Karpas-422 (cell line): ENCODE measurements around the gene SLC16A10. TPM values are rescaled to one million over a fixed set of nuclear protein-coding genes. Genes with fewer than 3 reads are reported as not detected.
"Not testable (repeated sequence)": the region's sequence is repeated elsewhere in the genome, so short reads cannot be mapped to it uniquely, and the experiment has no call there.

ENCODE experiments used
- DNase-seq: peaks from one replicate; pipeline ENCODE4 v3.0.0-alpha.2; 2015
- H2AFZ ChIP-seq: fragments of 200-600 bp; sonication (generic); 2 replicates; pipeline ENCODE4 v1.6.1; 2014; ENCODE audit warnings: antibody characterized with exemption, low read length, mixed read lengths
- H3K27ac ChIP-seq: fragments of 200-600 bp; sonication (generic); 2 replicates; pipeline ENCODE4 v1.5.1; 2014; ENCODE audit warnings: mild to moderate bottlenecking, low read length, moderate library complexity
- H3K27me3 ChIP-seq: fragments of 200-600 bp; sonication (generic); 2 replicates; pipeline ENCODE4 v1.6.1; 2014; ENCODE audit warnings: low read length, mixed read lengths
- H3K36me3 ChIP-seq: fragments of 200-600 bp; sonication (generic); 2 replicates; pipeline ENCODE4 v1.6.1; 2014; ENCODE audit warnings: low read length, mixed read lengths; ENCODE audit not compliant: insufficient read depth
- H3K4me1 ChIP-seq: fragments of 200-600 bp; sonication (generic); 2 replicates; pipeline ENCODE4 v1.6.1; 2014; ENCODE audit warnings: mild to moderate bottlenecking, low read length, mixed read lengths
- H3K4me2 ChIP-seq: fragments of 200-600 bp; sonication (generic); 2 replicates; pipeline ENCODE4 v1.6.1; 2014; ENCODE audit warnings: low read length, low read depth, mild to moderate bottlenecking; ENCODE audit not compliant: poor library complexity, severe bottlenecking
- H3K4me3 ChIP-seq: fragments of 200-600 bp; sonication (generic); 2 replicates; pipeline ENCODE4 v1.5.1; 2014; ENCODE audit warnings: mild to moderate bottlenecking, antibody characterized with exemption, low read length, mixed read lengths
- H3K79me2 ChIP-seq: fragments of 200-600 bp; sonication (generic); 2 replicates; pipeline ENCODE4 v1.6.1; 2014; ENCODE audit warnings: mild to moderate bottlenecking, low read length, mixed read lengths
- H3K9ac ChIP-seq: fragments of 200-600 bp; sonication (generic); 2 replicates; pipeline ENCODE4 v1.6.0; 2014; ENCODE audit warnings: low read length
- H3K9me2 ChIP-seq: fragments of 200-600 bp; sonication (generic), shearing (Covaris generic); replicated peaks from 2 replicates; pipeline ENCODE4 v1.6.0; 2014; ENCODE audit warnings: mild to moderate bottlenecking, low read length, moderate library complexity; ENCODE audit not compliant: insufficient read depth
- H3K9me3 ChIP-seq: fragments of 300-700, 200-600 bp; sonication (generic); 2 replicates; pipeline ENCODE4 v1.6.1; 2014; ENCODE audit warnings: low read length, mixed read lengths
- H4K20me1 ChIP-seq: fragments of 200-600 bp; sonication (generic); 2 replicates; pipeline ENCODE4 v1.6.1; 2014; ENCODE audit warnings: mild to moderate bottlenecking, antibody characterized with exemption, low read length, low read depth; ENCODE audit not compliant: insufficient read depth
- total RNA-seq: library from RNA; depleted of rRNA; stranded (reverse); fragments of >200 nt; shearing (Covaris generic); gene quantifications from 2 replicates; pipeline ENCODE4 v1.2.3, GENCODE V29; 2014; ENCODE audit warnings: low replicate concordance

The SLC16A10 gene
- total RNA-seq, 1 experiment from 2014 or later = 0.37 TPM

DNA sequence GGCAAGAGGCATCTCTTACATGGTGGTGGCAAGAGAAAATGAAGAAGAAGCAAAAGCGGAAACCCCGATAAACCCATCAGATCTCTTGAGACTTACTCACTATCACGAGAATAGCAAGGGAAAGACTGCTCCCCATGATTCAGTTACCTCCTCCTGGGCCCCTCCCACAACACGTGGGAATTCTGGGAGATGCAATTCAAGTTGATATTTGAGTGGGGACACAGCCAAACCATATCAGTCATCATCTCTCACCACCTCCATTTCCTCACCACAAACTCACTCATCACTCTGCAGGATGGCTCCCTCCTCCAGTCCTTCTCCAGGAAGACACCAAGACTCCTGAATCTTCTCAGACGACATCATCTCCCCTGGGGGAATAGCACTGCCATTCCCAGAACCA, 25.8 kb upstream of the SLC16A10 start:
- no peaks in the 10 kb centered on the region for H3K9me3 ChIP-seq
- no peaks in the 10 kb centered on the region for H3K4me1 ChIP-seq
- H3K4me3 ChIP-seq = no peak overlapping the region
- H2AFZ ChIP-seq = no peak overlapping the region
- no peak for DNase-seq
- H3K79me2 ChIP-seq = no peaks in the 10 kb centered on the region
- no peak overlapping the region for H3K9ac ChIP-seq
- no peak overlapping the region for H3K4me2 ChIP-seq
- H3K27ac ChIP-seq = no peak overlapping the region
- H3K9me2 ChIP-seq = no peaks in the 10 kb centered on the region
- H3K36me3 ChIP-seq = no peaks in the 10 kb centered on the region
- H4K20me1 ChIP-seq = no peaks in the 10 kb centered on the region
- no peaks in the 10 kb centered on the region for H3K27me3 ChIP-seq

DNA sequence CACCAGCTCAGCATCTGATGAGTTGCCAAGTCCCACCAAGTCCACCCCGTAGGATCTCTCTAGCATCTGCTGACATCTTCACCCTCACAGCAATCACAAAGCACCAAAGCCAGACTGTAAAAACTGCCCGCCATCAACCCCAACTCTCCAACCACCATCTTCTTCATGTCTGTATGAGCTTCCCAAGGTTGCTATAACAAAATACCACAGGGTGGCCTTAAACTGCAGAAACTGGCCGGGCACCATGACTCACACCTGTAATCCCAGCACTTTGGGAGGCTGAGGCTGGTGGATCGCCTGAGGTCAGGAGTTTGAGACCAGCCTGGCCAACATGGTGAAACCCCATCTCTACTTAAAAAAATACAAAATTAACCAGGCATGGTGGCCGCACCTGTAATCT, 25.3 kb upstream of the SLC16A10 start:
- H3K4me1 ChIP-seq, H3K9me3 ChIP-seq, H3K9me2 ChIP-seq, H2AFZ ChIP-seq, H3K36me3 ChIP-seq, H3K4me2 ChIP-seq, H3K9ac ChIP-seq, DNase-seq, H4K20me1 ChIP-seq, H3K4me3 ChIP-seq, H3K27me3 ChIP-seq, H3K27ac ChIP-seq, H3K79me2 ChIP-seq: not testable (repeated sequence)

DNA sequence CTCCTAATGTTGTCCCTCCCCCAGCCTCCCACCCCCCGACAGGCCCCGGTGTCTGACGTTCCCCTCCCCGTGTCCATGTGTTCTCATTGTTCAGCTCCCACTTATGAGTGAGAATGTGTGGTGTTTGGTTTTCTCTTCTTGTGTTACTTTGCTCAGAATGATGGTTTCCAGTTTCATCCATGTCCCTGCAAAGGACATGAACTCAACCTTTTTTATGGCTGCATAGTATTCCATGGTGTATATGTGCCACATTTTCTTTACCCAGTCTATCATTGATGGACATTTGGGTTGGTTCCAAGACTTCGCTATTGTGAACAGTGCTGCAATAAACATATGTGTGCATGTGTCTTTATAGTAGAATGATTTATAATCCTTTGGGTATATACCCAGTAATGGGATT, 24.4 kb upstream of the SLC16A10 start:
- not testable (repeated sequence) for H3K9ac ChIP-seq, H3K9me3 ChIP-seq, H3K36me3 ChIP-seq, H3K4me1 ChIP-seq, H3K4me3 ChIP-seq, H4K20me1 ChIP-seq, H2AFZ ChIP-seq, H3K79me2 ChIP-seq, DNase-seq, H3K9me2 ChIP-seq, H3K27ac ChIP-seq, H3K4me2 ChIP-seq, H3K27me3 ChIP-seq

DNA sequence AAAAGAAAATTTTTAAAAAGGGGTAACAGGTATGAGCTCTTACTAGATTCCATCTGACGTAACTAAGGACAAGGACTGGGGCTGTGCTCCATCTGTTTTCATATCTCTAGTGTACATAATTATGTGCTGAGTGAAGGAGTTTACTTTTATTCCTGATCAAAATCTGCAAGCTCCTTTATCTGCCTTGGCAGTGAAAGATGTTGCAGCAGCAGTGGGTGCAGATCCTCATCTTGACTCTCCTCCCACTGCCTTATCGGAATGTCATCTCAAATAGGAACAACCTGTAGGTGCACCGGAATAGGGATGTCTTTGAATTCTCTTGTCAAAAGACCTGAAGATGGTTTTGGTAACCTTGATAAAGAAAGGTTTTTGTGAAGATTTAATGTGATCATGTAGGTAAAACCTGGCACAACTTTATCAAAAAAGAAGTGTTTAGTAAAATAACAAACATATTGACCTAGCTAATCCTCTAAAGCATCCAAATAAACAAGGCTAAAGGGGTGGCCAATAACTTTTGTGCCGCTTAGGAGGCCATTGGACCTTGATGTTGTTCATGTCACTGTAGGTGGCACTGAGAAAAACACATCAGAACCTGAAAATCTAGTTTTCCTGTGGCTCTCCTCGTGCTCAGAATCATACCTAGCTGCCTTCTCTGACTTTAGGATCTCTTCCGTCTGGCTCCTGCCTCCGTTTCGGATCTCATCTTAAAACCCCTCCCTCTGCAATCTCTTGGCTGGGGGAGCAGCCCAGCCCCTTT, 19.0 kb upstream of the SLC16A10 start:
- H3K4me3 ChIP-seq = no peak overlapping the region
- no peak overlapping the region for H3K9ac ChIP-seq
- H3K27me3 ChIP-seq = no peaks in the 10 kb centered on the region
- no peaks in the 10 kb centered on the region for H3K36me3 ChIP-seq
- H3K4me2 ChIP-seq = no peak overlapping the region
- DNase-seq = no peak
- no peaks in the 10 kb centered on the region for H3K9me3 ChIP-seq
- no peaks in the 10 kb centered on the region for H3K9me2 ChIP-seq
- no peaks in the 10 kb centered on the region for H3K4me1 ChIP-seq
- H2AFZ ChIP-seq = no peak overlapping the region
- no peaks in the 10 kb centered on the region for H3K79me2 ChIP-seq
- H3K27ac ChIP-seq = no peak overlapping the region
- no peaks in the 10 kb centered on the region for H4K20me1 ChIP-seq

DNA sequence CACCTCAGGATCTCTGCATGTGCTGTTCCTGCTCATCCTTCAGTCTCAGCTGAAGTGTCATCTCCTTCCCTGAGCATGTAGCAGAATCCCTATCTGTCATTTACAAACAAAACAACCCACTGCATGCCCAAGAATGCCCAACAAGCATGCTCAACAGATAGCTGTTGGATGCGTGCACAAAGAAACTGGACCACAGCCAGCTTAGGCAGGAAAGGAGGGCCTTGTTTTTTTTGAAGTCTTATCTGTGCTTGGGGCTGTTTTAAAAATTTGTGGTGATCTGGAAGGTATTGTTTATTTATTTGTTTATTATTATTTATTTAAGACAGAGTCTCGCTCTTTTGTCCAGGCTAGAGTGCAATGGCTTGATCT, 18.5 kb upstream of the SLC16A10 start:
- H3K27me3 ChIP-seq = no peaks in the 10 kb centered on the region
- H3K79me2 ChIP-seq = no peaks in the 10 kb centered on the region
- H3K36me3 ChIP-seq = no peaks in the 10 kb centered on the region
- no peak overlapping the region for H3K4me2 ChIP-seq
- no peaks in the 10 kb centered on the region for H4K20me1 ChIP-seq
- no peak overlapping the region for H3K27ac ChIP-seq
- H3K4me1 ChIP-seq = no peaks in the 10 kb centered on the region
- H2AFZ ChIP-seq = no peak overlapping the region
- H3K9me3 ChIP-seq = no peaks in the 10 kb centered on the region
- H3K9ac ChIP-seq = no peak overlapping the region
- no peaks in the 10 kb centered on the region for H3K9me2 ChIP-seq
- DNase-seq = no peak
- H3K4me3 ChIP-seq = no peak overlapping the region

DNA sequence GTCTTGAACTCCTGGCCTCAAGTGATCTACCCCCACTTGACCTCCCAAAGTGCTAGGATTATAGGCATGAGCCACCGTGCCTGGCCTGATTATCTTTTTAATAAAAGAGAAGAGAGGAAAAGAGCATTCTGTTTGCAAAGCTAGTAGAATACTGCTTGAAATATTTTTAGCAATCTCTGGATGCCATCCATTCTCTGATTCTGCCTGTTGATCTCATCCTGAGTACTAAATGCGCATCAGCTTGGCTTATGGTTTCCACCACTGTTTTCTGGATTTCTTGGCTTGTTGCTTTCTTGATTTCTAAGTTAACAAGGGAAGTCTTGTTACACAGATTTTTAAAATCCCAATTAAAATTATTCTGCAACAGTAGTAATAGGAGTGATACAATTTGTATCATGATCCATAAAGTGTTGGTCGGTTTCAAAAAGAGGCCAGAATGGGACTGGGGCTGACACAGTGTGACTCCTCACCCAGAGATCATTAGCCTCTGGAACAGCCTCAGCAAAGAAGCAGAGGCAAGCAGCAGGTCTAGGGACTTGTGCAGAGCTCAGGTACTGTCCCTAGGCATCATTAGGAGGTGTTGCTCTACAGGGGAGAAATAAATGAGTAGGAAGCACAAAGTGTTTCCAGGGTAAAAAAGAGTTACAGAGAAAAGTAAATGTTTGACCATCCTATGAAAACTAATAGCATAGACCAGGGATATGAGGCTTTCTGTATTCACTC, 17.8 kb upstream of the SLC16A10 start:
- Histone ChIP-seq H4K20me1 (no peaks in the 10 kb centered on the region), H3K4me1 (no peaks in the 10 kb centered on the region), H3K9me2 (no peaks in the 10 kb centered on the region), H3K79me2 (no peaks in the 10 kb centered on the region), H3K4me3 (no peak overlapping the region), H3K27ac (no peak overlapping the region), H3K27me3 (no peaks in the 10 kb centered on the region), H3K9me3 (no peaks in the 10 kb centered on the region), H2AFZ (no peak overlapping the region), H3K36me3 (no peaks in the 10 kb centered on the region), H3K4me2 (no peak overlapping the region), H3K9ac (no peak overlapping the region)
- no peak for DNase-seq

DNA sequence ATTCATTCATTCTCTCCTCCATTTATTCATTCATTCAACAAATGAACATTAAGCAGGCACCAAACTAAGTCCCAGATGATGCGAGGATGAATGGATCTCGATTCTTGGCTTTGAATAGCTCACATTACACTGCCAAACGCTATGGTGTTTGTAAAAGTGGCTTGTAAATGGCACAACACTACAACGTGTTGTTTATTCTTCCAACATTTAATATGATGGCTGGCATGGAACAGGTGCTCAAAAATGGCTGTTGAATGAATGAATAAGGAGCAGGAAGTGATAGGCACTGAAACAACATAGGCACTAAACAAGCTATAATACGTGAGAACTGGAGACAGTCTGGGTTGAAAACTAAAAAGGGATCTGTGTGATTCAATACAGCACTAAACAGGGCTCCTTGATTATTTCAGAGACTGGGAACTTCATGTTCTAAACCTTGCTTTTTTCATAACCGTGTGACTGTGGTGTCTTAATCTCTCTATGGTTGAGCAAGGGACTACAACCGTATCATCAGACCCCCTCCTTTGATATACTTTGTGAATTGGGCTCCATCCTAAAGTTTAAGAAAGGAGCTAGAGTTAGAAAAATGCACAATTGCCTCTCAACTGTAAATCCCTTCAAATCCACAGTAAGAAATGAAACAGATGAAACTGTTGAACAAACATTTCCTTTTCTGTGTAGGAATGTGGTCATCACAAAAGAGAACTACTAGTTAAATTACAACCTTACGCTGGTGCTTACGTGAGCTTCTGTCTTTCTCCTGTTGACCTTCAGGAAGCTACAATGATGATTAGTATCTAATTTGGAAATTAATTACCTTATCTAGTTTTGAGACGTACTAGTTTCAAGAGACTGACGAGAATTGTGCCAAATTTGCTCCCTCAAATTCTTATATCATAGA, 16.9 kb upstream of the SLC16A10 start:
- Histone ChIP-seq H3K9ac (no peak overlapping the region), H3K4me1 (no peaks in the 10 kb centered on the region), H3K9me2 (no peaks in the 10 kb centered on the region), H3K4me3 (no peak overlapping the region), H4K20me1 (no peaks in the 10 kb centered on the region), H3K79me2 (no peaks in the 10 kb centered on the region), H3K36me3 (no peaks in the 10 kb centered on the region), H3K27ac (no peak overlapping the region), H3K4me2 (no peak overlapping the region), H3K9me3 (no peaks in the 10 kb centered on the region), H3K27me3 (no peaks in the 10 kb centered on the region), H2AFZ (no peak overlapping the region)
- DNase-seq = no peak

DNA sequence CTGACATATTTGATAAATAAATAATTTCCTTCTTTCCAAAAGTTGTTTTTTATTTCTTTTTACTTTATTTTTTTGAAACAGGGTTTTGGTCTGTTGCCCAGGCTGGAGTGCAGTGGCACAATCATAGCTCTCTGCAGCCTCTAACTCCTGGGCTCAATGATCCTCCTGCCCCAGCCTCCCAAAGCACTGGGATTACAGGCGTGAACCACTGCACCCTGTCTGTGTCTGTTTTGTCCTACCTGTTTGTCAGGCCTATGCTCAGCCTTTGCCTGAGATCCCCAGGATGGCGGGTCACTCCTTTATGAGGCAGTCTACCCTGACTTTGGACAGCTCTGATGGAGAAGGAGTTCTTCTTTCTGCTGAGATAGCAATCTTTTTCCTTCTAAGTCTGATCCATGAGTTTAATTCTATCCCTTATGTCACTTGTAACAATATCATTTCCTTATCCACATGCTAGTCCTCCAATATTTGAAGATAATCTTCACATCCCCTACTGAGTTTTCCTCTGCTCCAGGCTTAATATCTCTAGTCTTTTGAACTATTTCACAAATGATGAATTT, 14.4 kb upstream of the SLC16A10 start:
- DNase-seq = peak; percentile 2
- no peaks in the 10 kb centered on the region for H3K36me3 ChIP-seq
- H3K27me3 ChIP-seq = no peaks in the 10 kb centered on the region

More for the DNA sequence above, 14.4 kb upstream of the SLC16A10 start:
- H3K9ac ChIP-seq = no peak overlapping the region
- H2AFZ ChIP-seq = no peak overlapping the region
- no peak overlapping the region for H3K27ac ChIP-seq
- H3K4me1 ChIP-seq = no peaks in the 10 kb centered on the region
- H3K4me3 ChIP-seq = no peak overlapping the region
- no peak overlapping the region for H3K4me2 ChIP-seq
- H3K9me3 ChIP-seq = no peaks in the 10 kb centered on the region
- H4K20me1 ChIP-seq = no peaks in the 10 kb centered on the region
- H3K79me2 ChIP-seq = no peaks in the 10 kb centered on the region
- no peaks in the 10 kb centered on the region for H3K9me2 ChIP-seq
